K562 (cell line): ENCODE results near the gene PYCR2. TPM values are rescaled to one million over a fixed set of nuclear protein-coding genes. Genes with fewer than 3 reads are reported as not detected.
A peak's percentile ranks its signal among the peaks of the same experiment; 100 is the strongest.

Experiments
- ADNP ChIP-seq: fragments of 200-800 bp; sonication (Bioruptor generic); IDR thresholded peaks from 2 replicates; pipeline ENCODE4 v1.6.1; 2016; ENCODE audit warnings: missing genetic modification characterization, missing compliant biosample characterization
- AFF1 ChIP-seq, 2 experiments: fragments of 450-650 bp; IDR thresholded peaks; 2 replicates each; pipeline ENCODE4 v1.6.1; 2018; ENCODE audit warnings: mild to moderate bottlenecking in 2 of 2, low read depth in 1 of 2; ENCODE audit not compliant: partially characterized antibody in 2 of 2
- ARID2 ChIP-seq: fragments of 450-650 bp; IDR thresholded peaks from 2 replicates; pipeline ENCODE4 v1.6.1; 2017; ENCODE audit warnings: antibody characterized with exemption, mild to moderate bottlenecking
- BCOR ChIP-seq: fragments of 450-650 bp; IDR thresholded peaks from 2 replicates; pipeline ENCODE4 v1.6.1; 2016
- E4F1 ChIP-seq: fragments of 250-450 bp; sonication (Bioruptor Pico); IDR thresholded peaks from 2 replicates; pipeline ENCODE4 v1.5.0; 2021; ENCODE audit warnings: mild to moderate bottlenecking, borderline replicate concordance
- HINFP ChIP-seq: fragments of 450-650 bp; conservative IDR thresholded peaks from 2 replicates; pipeline ENCODE4 v1.6.1; 2016; ENCODE audit warnings: missing genetic modification characterization, low read depth, mild to moderate bottlenecking, control low read depth, missing compliant biosample characterization
- HLTF ChIP-seq: fragments of 450-650 bp; IDR thresholded peaks from 2 replicates; pipeline ENCODE4 v1.6.1; 2016
- KAT7 ChIP-seq: sonication (generic); formaldehyde crosslinking; IDR thresholded peaks from 2 replicates; pipeline ENCODE4 v1.8.0; 2022; ENCODE audit warnings: missing genetic modification reagents, mild to moderate bottlenecking, borderline replicate concordance
- LCOR ChIP-seq: sonication (generic); formaldehyde crosslinking; IDR thresholded peaks from 2 replicates; pipeline ENCODE4 v1.8.0; 2022; ENCODE audit warnings: mild to moderate bottlenecking, missing genetic modification reagents
- NUFIP1 ChIP-seq: fragments of 450-650 bp; IDR thresholded peaks from 2 replicates; pipeline ENCODE4 v1.6.1; 2018; ENCODE audit not compliant: partially characterized antibody
- POLR2G ChIP-seq: fragments of 200-400 bp; formaldehyde crosslinking; IDR thresholded peaks from 2 replicates; pipeline ENCODE4 v1.6.1; 2017; ENCODE audit warnings: low read depth, mild to moderate bottlenecking, antibody characterized with exemption, low read length, moderate library complexity
- PTTG1 ChIP-seq: fragments of 450-650 bp; IDR thresholded peaks from 2 replicates; pipeline ENCODE4 v1.6.1; 2016; ENCODE audit warnings: low read depth, mild to moderate bottlenecking, missing genetic modification characterization, missing compliant biosample characterization
- RBM39 ChIP-seq: fragments of 200-400 bp; formaldehyde crosslinking; optimal IDR thresholded peaks from 2 replicates; pipeline ENCODE3; 2018; ENCODE audit warnings: low read depth, low read length
- SIN3A ChIP-seq, 2 experiments: fragments of 150-350 bp in 1 of 2; IDR thresholded peaks; 2 replicates each; pipeline ENCODE4 v1.6.1; 2011 to 2016; ENCODE audit warnings: borderline replicate concordance in 2 of 2, low read depth in 2 of 2, low read length in 2 of 2, mild to moderate bottlenecking in 2 of 2, moderate library complexity in 2 of 2; ENCODE audit not compliant: control insufficient read depth in 1 of 2
- SMAD2 ChIP-seq: fragments of 150-350 bp; IDR thresholded peaks from 2 replicates; pipeline ENCODE4 v1.6.1; 2014; ENCODE audit warnings: low read depth, mild to moderate bottlenecking, low read length
- SMARCB1 ChIP-seq: IDR thresholded peaks from 2 replicates; pipeline ENCODE4 v1.6.1; 2011; ENCODE audit warnings: improper control_type of control experiment, low read depth; ENCODE audit not compliant: insufficient read length
- SUPT5H ChIP-seq: fragments of 450-650 bp; IDR thresholded peaks from 2 replicates; pipeline ENCODE4 v1.6.1; 2016
- TARDBP ChIP-seq: fragments of 450-650 bp; IDR thresholded peaks from 2 replicates; pipeline ENCODE4 v1.6.1; 2016
- polyA plus RNA-seq, 8 experiments: library from polyadenylated mRNA; depleted of rRNA in 4 of 8; stranded (reverse) in 5 of 8; unstranded in 3 of 8; fragments of >200 nt; fragmentation: Nextera tagmentation in 2 of 8; fragmentation: Illumina TruSeq in 1 of 8; extraction: Ambion mirVana in 2 of 8; extraction: Trizol in 1 of 8; gene quantifications; 2 replicates each; pipeline versions ENCODE4 v1.2.1 to v1.2.3, GENCODE V29; 2011 to 2014; ENCODE audit warnings: inconsistent platforms in 1 of 8, missing spikeins in 1 of 8
- total RNA-seq, 7 experiments: library from RNA; depleted of rRNA in 6 of 7; stranded (reverse); fragments of >200 nt in 6 of 7; fragmentation: Illumina TruSeq in 2 of 7; extraction: Trizol in 2 of 7; gene quantifications; 2 replicates each; pipeline versions ENCODE4 v1.2.1 to v1.2.3, GENCODE V29; 2011 to 2021; ENCODE audit warnings: low replicate concordance in 1 of 7

Gene PYCR2
- total and polyA plus RNA-seq, 9 of the 15 experiments (the other 6 are each of a cell fraction or from before 2014, with no cell fraction given), result 5.5 to 219 (median 127) TPM

- TF ChIP-seq SIN3A (IDR thresholded peaks at IDR 0.05; ENCODE audit: borderline replicate concordance in 2 of 2, control insufficient read depth in 1 of 2, low read depth in 2 of 2, low read length in 2 of 2), result 0 out of 4 replicates have a peak, but pooled peaks of 1 of the 2 experiments have one; percentile 39
- TF ChIP-seq HINFP (tag), result no peak
- no peak for TF ChIP-seq E4F1 (CRISPR knock-in tag)
- TF ChIP-seq HLTF, result no peak
- no peak for TF ChIP-seq SMARCB1
- TF ChIP-seq SMAD2, result no peak
- no peak for TF ChIP-seq PTTG1
- peak; percentile 81 for TF ChIP-seq ADNP (tag)
- no peak for TF ChIP-seq ARID2
- no peak for TF ChIP-seq LCOR (CRISPR knock-in tag)
- TF ChIP-seq SUPT5H, result no peak
- no peak for TF ChIP-seq KAT7 (CRISPR knock-in tag)
- TF ChIP-seq POLR2G, result 0 out of 2 replicates have a peak, but pooled peaks have one; percentile 25
- no peak for TF ChIP-seq TARDBP
- TF ChIP-seq AFF1 (IDR thresholded peaks at IDR 0.05; ENCODE audit: low read depth in 1 of 2, partially characterized antibody in 2 of 2), result no peak
- no peak for TF ChIP-seq RBM39
- peak; percentile 93 for TF ChIP-seq BCOR
- no peak for TF ChIP-seq NUFIP1
Measured at GRCh38 chr1:225972344-225973152, 48.5 kb upstream of the PYCR2 start (continued).
